Activated CD8-positive, alpha-beta memory T cell treated with anti-CD3 and anti-CD28 coated beads for 48 hours (primary cell): ENCODE results near the gene JMJD1C.
"Not testable (repeated sequence)": the region's sequence is repeated elsewhere in the genome, so short reads cannot be mapped to it uniquely, and the experiment has no call there.

Source experiments
- DNase-seq, 3 experiments: peaks; one replicate each; pipeline ENCODE4 v3.0.0-alpha.2; 2020; ENCODE audit warnings: low read depth in 2 of 3, low spot score in 2 of 3

JMJD1C gene

DNA sequence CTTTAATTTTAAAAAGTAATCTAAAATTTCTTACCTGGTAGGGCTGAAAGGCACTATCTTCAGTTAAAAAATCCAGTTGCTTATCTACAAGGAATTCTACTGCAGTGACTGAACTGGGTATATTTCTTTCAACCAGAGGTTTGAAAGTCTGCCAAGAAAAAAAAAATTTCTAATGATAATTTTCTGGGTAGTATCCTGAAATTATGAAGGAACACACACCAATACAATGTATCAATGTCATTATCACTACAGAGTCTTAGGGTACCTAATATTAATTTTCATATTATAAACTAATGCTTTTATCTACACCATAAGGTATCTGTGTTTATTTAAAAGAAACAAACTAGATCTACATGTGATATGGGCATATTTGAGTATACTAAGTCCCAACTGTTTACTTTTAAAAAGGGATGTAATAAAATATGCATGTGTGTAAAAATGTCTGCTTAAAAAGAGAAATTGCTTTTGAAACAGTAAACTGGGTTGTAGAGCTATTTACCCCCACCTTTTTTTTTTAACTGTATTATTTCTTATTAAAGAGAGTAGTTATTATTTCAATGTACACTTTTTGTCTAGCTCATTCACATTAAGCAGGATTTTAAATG, 201.1 kb downstream of the JMJD1C start:
- no peak for DNase-seq

DNA sequence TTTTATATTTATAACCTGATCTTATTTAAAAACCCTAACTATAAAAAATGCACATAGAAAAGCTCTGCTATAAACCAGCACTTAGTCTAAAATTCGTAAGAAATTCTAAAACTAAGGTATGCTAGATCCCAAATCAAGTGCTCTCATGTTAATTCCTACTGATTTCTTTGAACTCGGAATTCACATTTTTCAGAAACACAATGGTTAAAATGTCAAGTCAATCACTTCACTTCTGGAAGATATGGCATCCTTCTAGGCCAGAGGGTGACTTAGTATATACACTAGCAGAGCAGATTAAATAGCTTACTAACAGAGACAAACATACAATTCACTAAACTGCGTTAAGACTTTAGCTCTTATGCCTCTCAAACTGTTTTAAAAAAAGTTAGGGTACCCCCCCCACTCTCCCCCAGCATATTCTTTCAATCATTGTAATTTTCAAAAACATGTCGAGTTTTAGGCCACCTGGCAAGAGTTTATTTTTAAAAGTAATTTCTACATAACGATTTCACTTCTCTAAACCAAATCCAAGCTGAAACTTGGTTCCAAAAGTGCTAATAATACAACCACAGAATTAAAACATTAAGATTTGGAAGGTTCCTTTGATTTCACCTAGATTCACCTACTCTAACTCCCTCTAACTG, 203.2 kb downstream of the JMJD1C start:
- no peak for DNase-seq

GRCh38 chr10:63261496-63261895, 204.3 kb downstream of the JMJD1C start:
- no peak for DNase-seq

- no peak for DNase-seq
These were observed 204.9 kb downstream of the JMJD1C start for GRCh38 chr10:63260860-63261251.

DNA sequence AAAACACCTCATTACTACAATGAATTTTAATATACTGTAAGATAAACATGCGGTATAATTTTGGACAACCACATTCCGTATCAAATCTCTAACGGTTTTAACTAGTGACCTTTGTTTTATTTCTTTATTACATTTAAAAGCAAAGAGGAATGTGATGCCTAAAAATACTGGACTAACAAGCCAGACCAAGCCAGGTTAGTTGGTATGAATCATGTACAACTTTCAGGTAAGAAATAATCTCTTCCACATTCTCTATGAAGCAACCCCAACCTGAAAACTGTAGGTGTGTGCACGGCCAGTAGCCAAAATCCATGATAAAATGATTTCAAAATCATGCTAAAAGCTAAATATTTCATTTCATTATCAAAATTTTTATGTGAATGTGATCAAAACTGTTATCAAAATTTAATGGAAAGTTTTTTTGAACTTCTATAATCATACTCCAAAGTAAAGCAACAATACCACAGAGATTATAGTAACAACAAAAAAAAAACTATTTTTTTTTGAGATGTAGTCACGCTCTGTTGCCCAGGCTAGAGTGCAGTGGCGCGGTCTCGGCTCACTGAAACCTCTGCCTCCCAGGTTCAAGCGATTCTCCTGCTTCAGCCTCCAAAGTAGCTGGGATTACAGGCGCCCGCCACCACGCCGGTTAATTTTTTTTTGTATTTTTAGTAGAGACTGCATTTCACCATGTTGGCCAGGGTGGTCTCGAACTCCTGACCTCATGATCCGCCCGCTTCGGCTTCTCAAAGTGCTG, 205.5 kb downstream of the JMJD1C start:
- no peak for DNase-seq

- no peak for DNase-seq
These were observed 206.7 kb downstream of the JMJD1C start for GRCh38 chr10:63258920-63259678.

DNA sequence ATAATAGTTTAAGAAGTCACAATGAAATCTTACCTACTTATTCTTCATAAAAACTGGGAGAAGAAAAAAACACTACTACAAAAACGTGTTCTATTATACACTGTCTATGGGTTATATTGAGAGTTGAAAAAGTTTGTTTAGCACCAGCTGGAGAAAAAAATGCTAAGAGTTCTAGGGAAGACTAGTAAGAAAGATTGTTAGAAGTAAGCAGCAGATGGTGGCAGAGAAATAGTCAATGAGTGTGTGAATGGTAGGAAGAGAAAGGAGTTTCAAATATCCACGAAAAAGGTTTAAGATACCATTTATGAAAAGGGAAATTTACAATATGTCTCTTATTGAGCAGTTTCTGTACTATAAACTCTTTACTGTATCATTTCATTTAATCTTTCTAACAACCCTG, 208.0 kb downstream of the JMJD1C start:
- DNase-seq = no peak

DNA sequence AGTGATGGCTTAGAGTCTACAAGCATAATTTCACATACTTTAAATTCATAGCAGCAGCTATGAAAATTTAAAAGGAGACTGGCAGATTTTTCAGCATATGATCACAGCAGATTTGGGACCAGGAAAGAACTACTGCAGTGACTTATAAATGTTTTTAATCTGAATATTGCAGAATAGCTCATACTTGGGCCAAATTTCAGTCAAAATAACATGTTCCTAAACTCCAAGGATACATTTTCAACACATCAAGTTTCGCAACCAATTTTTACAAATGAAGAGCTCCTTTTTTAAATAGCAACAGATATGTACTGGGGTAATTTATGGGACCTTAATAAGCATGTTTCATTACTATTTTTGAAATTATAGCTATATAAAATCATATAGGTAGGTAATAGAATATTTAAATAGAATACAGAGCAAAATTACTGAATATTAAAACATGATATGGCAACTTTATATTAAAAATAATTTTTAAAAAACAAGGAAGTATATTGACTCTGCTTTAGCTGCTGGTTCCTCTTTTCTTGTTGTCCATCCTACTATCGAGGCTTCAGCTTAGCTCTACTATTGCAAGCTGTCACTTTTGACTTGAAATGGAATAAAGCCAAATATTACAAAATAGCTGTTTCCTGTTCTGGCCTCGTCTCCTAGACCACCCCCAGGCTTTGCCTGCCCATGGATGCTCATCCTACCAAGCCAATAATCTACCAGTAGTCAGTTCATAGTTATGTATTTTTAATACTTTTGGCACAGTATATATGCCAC, 209.6 kb downstream of the JMJD1C start:
- no peak for DNase-seq

DNA sequence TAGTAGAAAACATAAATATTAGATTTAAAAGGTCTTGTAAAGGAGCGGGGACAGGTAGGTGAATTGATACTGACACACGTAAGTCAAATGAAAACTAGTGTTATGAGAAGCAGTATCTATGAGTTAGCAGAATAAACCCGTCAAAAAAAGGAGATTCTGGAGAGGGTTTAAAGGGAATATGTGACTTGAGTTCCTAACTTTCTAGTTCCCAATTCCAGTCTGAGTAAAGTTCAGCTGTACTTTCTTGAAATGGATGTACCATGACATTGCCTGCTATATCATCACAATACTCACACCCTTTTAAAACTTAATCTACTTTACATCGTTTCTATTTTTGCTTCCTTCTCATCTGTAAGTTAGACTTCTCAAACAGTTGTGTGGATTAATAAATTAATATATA, 210.5 kb downstream of the JMJD1C start:
- no peak for DNase-seq

GRCh38 chr10:63253040-63253439, 212.7 kb downstream of the JMJD1C start:
- DNase-seq = no peak

- no peak for DNase-seq
These were observed 213.5 kb downstream of the JMJD1C start for GRCh38 chr10:63252095-63252762.

DNA sequence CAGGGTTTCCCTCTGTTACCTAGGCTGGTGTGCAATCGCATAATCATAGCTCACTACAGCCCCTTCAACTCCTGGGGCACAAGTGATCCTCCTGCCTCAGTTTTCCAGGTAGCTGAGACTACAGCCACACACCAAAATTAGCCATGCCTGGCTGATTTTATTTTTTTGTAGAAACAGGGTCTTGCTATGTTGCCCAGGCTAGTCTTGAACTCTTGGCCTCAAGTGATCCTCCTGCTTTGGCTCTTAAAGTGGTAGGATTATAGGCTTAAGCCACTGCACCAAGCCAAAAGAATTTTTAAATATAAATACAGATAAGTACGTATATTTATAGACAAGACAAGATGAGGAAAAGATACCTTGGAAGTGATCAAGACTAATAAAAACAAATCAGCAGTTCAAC, 215.7 kb downstream of the JMJD1C start:
- DNase-seq = no peak

- no peak for DNase-seq
These were observed 218.0 kb downstream of the JMJD1C start for GRCh38 chr10:63247771-63248170.

DNA sequence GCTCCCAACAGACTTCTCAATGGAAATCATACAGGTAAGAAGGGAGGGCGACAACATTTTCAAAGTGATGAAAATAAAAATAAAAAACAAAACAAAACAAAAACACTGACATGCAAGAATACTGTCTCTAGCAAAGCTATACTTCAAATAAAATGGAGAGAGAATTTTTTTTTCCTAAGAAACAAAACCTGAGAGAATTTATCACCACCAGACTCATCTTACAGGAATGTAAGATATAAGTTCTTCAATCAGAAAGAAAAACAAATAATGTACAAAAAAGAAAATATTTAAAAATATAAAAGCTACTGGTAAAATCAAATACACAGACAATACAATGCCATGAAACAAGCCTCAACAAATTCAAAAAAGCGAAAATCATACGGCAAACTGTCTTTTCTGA, 219.4 kb downstream of the JMJD1C start:
- DNase-seq = no peak

DNA sequence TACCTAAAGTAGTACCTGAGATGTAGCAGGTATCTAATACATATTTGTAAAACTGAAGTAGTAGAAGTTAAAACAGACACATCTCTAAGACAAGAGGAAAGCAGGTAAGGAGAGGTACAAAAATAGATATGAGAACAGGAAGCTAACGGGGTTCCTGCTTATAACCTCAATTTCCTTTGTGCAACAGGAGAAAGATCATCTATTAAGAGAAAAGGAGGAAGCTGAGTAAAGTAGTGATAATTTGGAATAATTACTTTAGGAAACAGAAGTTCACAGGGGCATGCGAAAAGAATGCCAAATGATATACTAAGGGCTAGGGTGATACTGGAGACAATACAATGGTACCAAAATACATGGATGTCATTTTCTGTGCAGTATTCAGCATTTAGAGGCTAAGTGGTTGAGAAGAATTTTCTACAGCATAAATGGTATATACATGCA, 223.9 kb downstream of the JMJD1C start:
- no peak for DNase-seq

DNA sequence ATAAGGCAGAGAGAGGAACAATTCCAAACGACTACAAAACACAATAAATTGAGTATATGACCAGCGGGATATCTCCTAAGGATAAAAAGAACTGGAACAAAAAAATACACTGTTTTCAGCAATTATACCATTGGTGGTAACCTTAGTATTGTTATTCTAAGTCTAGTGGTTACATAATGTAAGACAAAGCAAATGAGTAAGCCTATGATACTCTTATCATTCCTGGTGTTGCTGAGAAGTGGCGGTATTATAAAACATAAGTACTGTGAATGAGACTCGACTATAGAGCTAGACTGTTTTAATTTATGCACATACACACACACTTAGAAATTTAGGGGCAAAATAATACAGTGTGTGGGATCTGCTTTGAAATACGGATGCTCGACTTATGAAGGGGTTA, 225.0 kb downstream of the JMJD1C start:
- no peak for DNase-seq

DNA sequence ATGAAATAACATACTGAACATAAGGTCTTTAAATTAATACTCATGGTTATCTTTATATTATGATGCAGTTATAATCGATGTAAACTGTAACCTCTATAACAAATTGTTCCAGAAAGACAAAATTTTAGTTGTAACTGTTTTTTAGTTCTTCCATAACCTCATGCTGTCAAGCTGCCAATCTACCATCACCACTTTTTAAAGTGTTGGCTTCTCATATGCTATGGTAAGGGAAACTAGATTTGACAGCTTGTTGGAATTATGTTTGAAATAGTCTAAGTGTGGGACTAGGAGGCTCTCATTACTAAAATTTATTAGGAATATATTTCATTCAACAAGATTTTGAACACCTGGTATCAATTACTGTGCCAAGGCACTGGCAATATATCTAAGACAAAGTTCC, 227.3 kb downstream of the JMJD1C start:
- no peak for DNase-seq

DNA sequence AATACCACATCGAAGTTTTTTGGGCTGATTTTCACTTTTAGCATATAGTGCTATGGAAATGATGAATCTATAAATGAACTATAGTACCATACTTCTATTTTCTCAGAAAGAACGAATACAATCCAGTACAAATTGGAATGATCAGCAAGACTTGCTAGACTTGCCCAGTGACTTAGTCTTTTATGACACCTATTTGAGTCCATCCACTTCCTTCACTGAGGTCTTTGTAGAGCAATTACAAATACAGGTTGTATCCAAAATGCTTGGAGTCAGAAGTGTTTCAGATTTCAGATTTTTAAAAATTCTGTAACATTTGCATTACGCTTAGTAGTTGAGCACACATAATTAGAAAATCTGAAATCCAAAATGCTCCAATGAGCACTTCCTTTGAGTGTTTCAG, 228.4 kb downstream of the JMJD1C start:
- no peak for DNase-seq

GRCh38 chr10:63236113-63236935, 229.5 kb downstream of the JMJD1C start:
- no peak for DNase-seq

DNA sequence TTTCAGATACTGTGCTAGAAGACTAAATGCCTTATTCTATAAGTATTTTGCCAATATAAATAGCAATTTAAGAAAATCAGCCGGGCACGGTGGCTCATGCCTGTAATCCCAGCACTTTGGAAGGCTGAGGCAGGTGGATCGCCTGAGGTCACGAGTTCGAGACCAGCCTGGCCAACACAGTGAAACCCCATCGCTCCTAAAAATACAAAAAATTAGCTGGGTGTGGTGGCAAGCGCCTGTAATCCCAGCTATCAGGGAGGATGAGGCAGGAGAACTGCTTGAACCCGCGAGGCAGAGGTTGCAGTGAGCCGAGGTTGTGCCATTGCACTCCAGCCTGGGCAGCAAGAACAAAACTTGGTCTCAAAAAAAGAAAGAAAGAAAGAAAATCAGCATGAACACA, 230.6 kb downstream of the JMJD1C start:
- not testable (repeated sequence) for DNase-seq
